LNCaP clone FGC (cell line): ENCODE results near the gene ARMC5.

Experiments
- DNase-seq: peaks from one replicate; pipeline ENCODE4 v3.0.0-alpha.2; 2011; ENCODE audit warnings: low read depth
- H3K4me3 ChIP-seq: 2 replicates; pipeline ENCODE4 v1.5.1; 2011; ENCODE audit warnings: mild to moderate bottlenecking, low read depth, low read length, control low read depth
- CTCF ChIP-seq: IDR thresholded peaks from 2 replicates; pipeline ENCODE4 v1.5.1; 2012; ENCODE audit warnings: mild to moderate bottlenecking; ENCODE audit not compliant: control insufficient read depth, insufficient read depth; ENCODE audit errors: extremely low read depth

ARMC5 gene

GRCh38 chr16:31458073-31458843 lies 1.0 kb upstream of the ARMC5 start:
- H3K4me3 ChIP-seq: peak overlapping the region; percentile 85
- TF ChIP-seq CTCF: no peak
- no peak for DNase-seq

GRCh38 chr16:31459687-31460581 lies 633 bp downstream of the ARMC5 start:
- TF ChIP-seq CTCF: no peak
- H3K4me3 ChIP-seq: peak overlapping the region; percentile 85
- DNase-seq: peak; percentile 97

- H3K4me3 ChIP-seq: peak overlapping the region; percentile 50
- DNase-seq: no peak
- TF ChIP-seq CTCF: peak; percentile 79
Observed at GRCh38 chr16:31460582-31461002, 1.3 kb downstream of the ARMC5 start.

- no peak for DNase-seq
- TF ChIP-seq CTCF: no peak
- no peak overlapping the region for H3K4me3 ChIP-seq
Observed at GRCh38 chr16:31461201-31461920, 2.1 kb downstream of the ARMC5 start.

- TF ChIP-seq CTCF: no peak
- H3K4me3 ChIP-seq: no peak overlapping the region
- no peak for DNase-seq
Observed at GRCh38 chr16:31461921-31462804, 2.9 kb downstream of the ARMC5 start.

- DNase-seq: no peak
- no peak overlapping the region for H3K4me3 ChIP-seq
- TF ChIP-seq CTCF: no peak
Observed at GRCh38 chr16:31464348-31464769, 5.1 kb downstream of the ARMC5 start.
